GM12864 (cell line): ENCODE data around the gene DCANP1.

Source experiments
- DNase-seq: peaks from one replicate; pipeline ENCODE4 v3.0.0-alpha.2; 2011; ENCODE audit warnings: low read depth
- H3K4me3 ChIP-seq: 2 replicates; pipeline ENCODE4 v1.5.1; 2011; ENCODE audit warnings: mild to moderate bottlenecking, low read depth, low read length, control low read depth
- CTCF ChIP-seq: IDR thresholded peaks from 2 replicates; pipeline ENCODE4 v1.5.1; 2011; ENCODE audit warnings: low read depth, mild to moderate bottlenecking, moderate library complexity, low read length, control low read depth, inconsistent platforms; ENCODE audit errors: missing control alignments

The DCANP1 gene

GRCh38 chr5:135477613-135478066, 30.5 kb upstream of the DCANP1 start:
- no peak overlapping the region for H3K4me3 ChIP-seq
- DNase-seq = no peak
- no peak for TF ChIP-seq CTCF

- no peak overlapping the region for H3K4me3 ChIP-seq
- TF ChIP-seq CTCF = no peak
- no peak for DNase-seq
These were observed 29.8 kb upstream of the DCANP1 start for GRCh38 chr5:135476615-135477581.

GRCh38 chr5:135473956-135474670, 27.0 kb upstream of the DCANP1 start:
- DNase-seq = no peak
- H3K4me3 ChIP-seq = no peak overlapping the region
- TF ChIP-seq CTCF = no peak

GRCh38 chr5:135472141-135472540, 25.0 kb upstream of the DCANP1 start:
- DNase-seq = no peak
- no peak for TF ChIP-seq CTCF
- H3K4me3 ChIP-seq = no peak overlapping the region

- DNase-seq = no peak
- no peak overlapping the region for H3K4me3 ChIP-seq
- TF ChIP-seq CTCF = no peak
These were observed 24.6 kb upstream of the DCANP1 start for GRCh38 chr5:135471726-135472125.

- TF ChIP-seq CTCF = no peak
- no peak for DNase-seq
- H3K4me3 ChIP-seq = no peak overlapping the region
These were observed 22.8 kb upstream of the DCANP1 start for GRCh38 chr5:135469911-135470310.
